ENCODE data around the gene MS4A10.
"Not testable (repeated sequence)": the region's sequence is repeated elsewhere in the genome, so short reads cannot be mapped to it uniquely, and the experiment has no call there.

MS4A10 gene

GRCh38 chr11:60821827-60822599 lies 36.9 kb downstream of the MS4A10 start:
- Histone ChIP-seq H3K23ac (ENCODE audit: low read length in 2 of 2) (no peak overlapping the region), H3K79me1 (replicated peaks; ENCODE audit: low read length, poor library complexity, severe bottlenecking) (no peaks in the 10 kb centered on the region), H2BK120ac (ENCODE audit: low read depth, low read length) (no peak overlapping the region), H2BK5ac (ENCODE audit: low read depth, low read length, poor library complexity, severe bottlenecking) (no peak overlapping the region), H2AK5ac (ENCODE audit: low read length, severe bottlenecking) (no peak overlapping the region), H3K4me3 (ENCODE audit: insufficient read depth in 1 of 2, low read depth in 1 of 2, low read length in 2 of 2) (no peak overlapping the region), H2BK15ac (ENCODE audit: low read depth, poor library complexity, severe bottlenecking) (no peak overlapping the region), H4K91ac (ENCODE audit: low read length) (no peak overlapping the region), H2AFZ (ENCODE audit: low read depth, low read length) (no peak overlapping the region), H3K27me3 (ENCODE audit: control insufficient read depth in 1 of 2, insufficient read depth in 1 of 2, low read length in 2 of 2) (peaks cover 10 to 40% of the 10 kb centered on the region in 2 experiments), H3K4me1 (ENCODE audit: control insufficient read depth, insufficient read depth, low read depth, low read length) (no peaks in the 10 kb centered on the region), H2BK12ac (ENCODE audit: low read length in 2 of 2) (no peak overlapping the region), H3K9me3 (ENCODE audit: control insufficient read depth, low read length) (peaks cover 14% of the 10 kb centered on the region), H3K4me2 (ENCODE audit: low read length, poor library complexity, severe bottlenecking) (no peak overlapping the region), H3K9ac (ENCODE audit: low read length) (no peak overlapping the region), H3K27ac (ENCODE audit: low read length, poor library complexity, severe bottlenecking) (no peak overlapping the region), H3K36me3 (ENCODE audit: control insufficient read depth in 1 of 2, insufficient read depth in 2 of 2, low read depth in 1 of 2, low read length in 2 of 2) (no peaks in the 10 kb centered on the region), H3K14ac (ENCODE audit: low read length in 2 of 2) (no peak overlapping the region), H3K4ac (ENCODE audit: low read depth in 1 of 2, low read length in 2 of 2) (no peak overlapping the region), H4K8ac (ENCODE audit: low read length) (no peak overlapping the region), H3K18ac (ENCODE audit: low read depth in 1 of 2, low read length in 2 of 2) (no peak overlapping the region)
- no peak for DNase-seq
- 78% methylated on average over 15 of the region's 15 CpGs for WGBS

DNA sequence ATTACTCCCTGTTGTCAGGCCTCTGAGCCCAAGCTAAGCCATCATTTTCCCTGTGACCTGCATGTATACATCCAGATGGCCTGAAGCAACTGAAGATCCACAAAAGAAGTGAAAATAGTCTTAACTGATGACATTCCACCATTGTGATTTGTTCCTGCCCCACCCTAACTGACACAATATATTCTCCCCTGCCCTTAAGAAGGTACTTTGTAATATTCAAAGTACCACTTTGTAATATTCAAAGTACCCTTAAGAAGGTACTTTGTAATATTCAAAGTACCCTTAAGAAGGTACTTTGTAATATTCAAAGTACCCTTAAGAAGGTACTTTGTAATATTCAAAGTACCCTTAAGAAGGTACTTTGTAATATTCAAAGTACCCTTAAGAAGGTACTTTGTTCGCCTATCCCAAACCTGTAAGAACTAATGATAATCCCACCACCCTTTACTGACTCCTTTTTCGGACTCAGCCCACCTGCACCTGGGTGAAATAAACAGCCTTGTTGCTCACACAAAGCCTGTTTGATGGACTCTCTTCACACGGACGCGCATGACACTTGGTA lies 38.7 kb downstream of the MS4A10 start:
- not testable (repeated sequence) for H3K4me3 ChIP-seq (ENCODE audit: insufficient read depth in 1 of 2, low read depth in 1 of 2, low read length in 2 of 2); H3K79me1 ChIP-seq (replicated peaks; ENCODE audit: low read length, poor library complexity, severe bottlenecking); H3K36me3 ChIP-seq (ENCODE audit: control insufficient read depth in 1 of 2, insufficient read depth in 2 of 2, low read depth in 1 of 2, low read length in 2 of 2); H3K14ac ChIP-seq (ENCODE audit: low read length in 2 of 2); H2BK120ac ChIP-seq (ENCODE audit: low read depth, low read length); H2BK12ac ChIP-seq (ENCODE audit: low read length in 2 of 2); DNase-seq; H2AK5ac ChIP-seq (ENCODE audit: low read length, severe bottlenecking); H2AFZ ChIP-seq (ENCODE audit: low read depth, low read length); H3K27ac ChIP-seq (ENCODE audit: low read length, poor library complexity, severe bottlenecking); H2BK5ac ChIP-seq (ENCODE audit: low read depth, low read length, poor library complexity, severe bottlenecking); H3K9me3 ChIP-seq (ENCODE audit: control insufficient read depth, low read length); H3K23ac ChIP-seq (ENCODE audit: low read length in 2 of 2); H3K18ac ChIP-seq (ENCODE audit: low read depth in 1 of 2, low read length in 2 of 2); H3K4me1 ChIP-seq (ENCODE audit: control insufficient read depth, insufficient read depth, low read depth, low read length); H3K4me2 ChIP-seq (ENCODE audit: low read length, poor library complexity, severe bottlenecking); H3K4ac ChIP-seq (ENCODE audit: low read depth in 1 of 2, low read length in 2 of 2); H2BK15ac ChIP-seq (ENCODE audit: low read depth, poor library complexity, severe bottlenecking); H4K91ac ChIP-seq (ENCODE audit: low read length); H4K8ac ChIP-seq (ENCODE audit: low read length); H3K9ac ChIP-seq (ENCODE audit: low read length)
- WGBS = 93% methylated on average over 5 of the region's 5 CpGs
- H3K27me3 ChIP-seq (ENCODE audit: control insufficient read depth in 1 of 2, insufficient read depth in 1 of 2, low read length in 2 of 2) = peaks cover 5 to 58% of the 10 kb centered on the region in 2 experiments

DNA sequence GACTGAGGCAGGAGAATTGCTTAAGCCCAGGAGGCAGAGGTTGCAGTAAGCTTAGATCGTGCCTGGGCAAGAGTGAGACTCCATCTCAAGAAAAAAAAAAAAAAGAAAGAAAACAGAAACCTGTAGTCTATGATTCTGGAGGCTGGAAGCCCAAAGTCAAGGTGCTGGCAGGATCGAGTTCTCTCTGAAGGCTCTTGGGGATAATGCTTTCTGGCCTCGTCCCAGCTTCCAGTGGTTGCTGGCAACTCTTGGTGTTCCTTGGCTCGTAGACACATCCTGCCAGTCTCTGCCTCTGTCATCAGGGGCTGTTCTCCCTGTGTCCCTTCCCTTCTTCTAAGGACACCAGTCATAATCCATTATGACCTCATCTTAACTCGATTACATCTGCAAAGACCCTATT lies 40.0 kb downstream of the MS4A10 start:
- Histone ChIP-seq H2AFZ (ENCODE audit: low read depth, low read length) (no peak overlapping the region), H2BK5ac (ENCODE audit: low read depth, low read length, poor library complexity, severe bottlenecking) (no peak overlapping the region), H2BK120ac (ENCODE audit: low read depth, low read length) (no peak overlapping the region), H3K18ac (ENCODE audit: low read depth in 1 of 2, low read length in 2 of 2) (no peak overlapping the region), H2AK5ac (ENCODE audit: low read length, severe bottlenecking) (no peak overlapping the region), H3K4me2 (ENCODE audit: low read length, poor library complexity, severe bottlenecking) (no peak overlapping the region), H3K36me3 (ENCODE audit: control insufficient read depth in 1 of 2, insufficient read depth in 2 of 2, low read depth in 1 of 2, low read length in 2 of 2) (no peaks in the 10 kb centered on the region), H4K8ac (ENCODE audit: low read length) (no peak overlapping the region), H2BK15ac (ENCODE audit: low read depth, poor library complexity, severe bottlenecking) (no peak overlapping the region), H3K9me3 (ENCODE audit: control insufficient read depth, low read length) (no peaks in the 10 kb centered on the region), H3K4me3 (ENCODE audit: insufficient read depth in 1 of 2, low read depth in 1 of 2, low read length in 2 of 2) (no peak overlapping the region), H4K91ac (ENCODE audit: low read length) (no peak overlapping the region), H3K27me3 (ENCODE audit: control insufficient read depth in 1 of 2, insufficient read depth in 1 of 2, low read length in 2 of 2) (peaks cover 5 to 61% of the 10 kb centered on the region in 2 experiments), H3K79me1 (replicated peaks; ENCODE audit: low read length, poor library complexity, severe bottlenecking) (no peaks in the 10 kb centered on the region), H3K4me1 (ENCODE audit: control insufficient read depth, insufficient read depth, low read depth, low read length) (no peaks in the 10 kb centered on the region), H2BK12ac (ENCODE audit: low read length in 2 of 2) (no peak overlapping the region), H3K23ac (ENCODE audit: low read length in 2 of 2) (no peak overlapping the region), H3K27ac (ENCODE audit: low read length, poor library complexity, severe bottlenecking) (no peak overlapping the region), H3K14ac (ENCODE audit: low read length in 2 of 2) (no peak overlapping the region), H3K9ac (ENCODE audit: low read length) (no peak overlapping the region), H3K4ac (ENCODE audit: low read depth in 1 of 2, low read length in 2 of 2) (no peak overlapping the region)
- no peak for DNase-seq
- 80% methylated on average over 5 of the region's 5 CpGs for WGBS

GRCh38 chr11:60825790-60826189 lies 40.7 kb downstream of the MS4A10 start:
- H3K9ac ChIP-seq (ENCODE audit: low read length) = no peak overlapping the region
- no peaks in the 10 kb centered on the region for H3K9me3 ChIP-seq (ENCODE audit: control insufficient read depth, low read length)
- no peak overlapping the region for H3K4me3 ChIP-seq (ENCODE audit: insufficient read depth in 1 of 2, low read depth in 1 of 2, low read length in 2 of 2)
- H2BK15ac ChIP-seq (ENCODE audit: low read depth, poor library complexity, severe bottlenecking) = no peak overlapping the region
- no peak overlapping the region for H3K23ac ChIP-seq (ENCODE audit: low read length in 2 of 2)
- no peak overlapping the region for H3K27ac ChIP-seq (ENCODE audit: low read length, poor library complexity, severe bottlenecking)
- H3K4me2 ChIP-seq (ENCODE audit: low read length, poor library complexity, severe bottlenecking) = no peak overlapping the region
- no peak overlapping the region for H2BK5ac ChIP-seq (ENCODE audit: low read depth, low read length, poor library complexity, severe bottlenecking)
- H2AFZ ChIP-seq (ENCODE audit: low read depth, low read length) = no peak overlapping the region
- WGBS = 65% methylated on average over 6 of the region's 6 CpGs
- no peak overlapping the region for H2BK12ac ChIP-seq (ENCODE audit: low read length in 2 of 2)
- no peak overlapping the region for H2AK5ac ChIP-seq (ENCODE audit: low read length, severe bottlenecking)
- no peaks in the 10 kb centered on the region for H3K36me3 ChIP-seq (ENCODE audit: control insufficient read depth in 1 of 2, insufficient read depth in 2 of 2, low read depth in 1 of 2, low read length in 2 of 2)
- no peak overlapping the region for H4K8ac ChIP-seq (ENCODE audit: low read length)
- peaks cover 0 to 55% of the 10 kb centered on the region in 2 experiments for H3K27me3 ChIP-seq (ENCODE audit: control insufficient read depth in 1 of 2, insufficient read depth in 1 of 2, low read length in 2 of 2)
- H3K79me1 ChIP-seq (replicated peaks; ENCODE audit: low read length, poor library complexity, severe bottlenecking) = no peaks in the 10 kb centered on the region
- DNase-seq = no peak
- H2BK120ac ChIP-seq (ENCODE audit: low read depth, low read length) = no peak overlapping the region
- no peak overlapping the region for H4K91ac ChIP-seq (ENCODE audit: low read length)
- no peaks in the 10 kb centered on the region for H3K4me1 ChIP-seq (ENCODE audit: control insufficient read depth, insufficient read depth, low read depth, low read length)
- no peak overlapping the region for H3K18ac ChIP-seq (ENCODE audit: low read depth in 1 of 2, low read length in 2 of 2)
- H3K4ac ChIP-seq (ENCODE audit: low read depth in 1 of 2, low read length in 2 of 2) = no peak overlapping the region
- H3K14ac ChIP-seq (ENCODE audit: low read length in 2 of 2) = no peak overlapping the region
